ENCODE results near the gene TP53I13.

Gene TP53I13

GRCh38 chr17:29575511-29576213, 7.2 kb downstream of the TP53I13 start:
- Histone ChIP-seq H3K27me3 (ENCODE audit: insufficient read depth, low read length) (peaks cover 17% of the 10 kb centered on the region), H3K4me1 (ENCODE audit: insufficient read depth, low read length) (peaks cover 4% of the 10 kb centered on the region; the same call in 1 of the 2 replicates), H3K9ac (ENCODE audit: low read depth, low read length) (no peak overlapping the region), H3K36me3 (ENCODE audit: insufficient read depth, low read length) (peaks cover 39% of the 10 kb centered on the region), H3K9me3 (ENCODE audit: insufficient read depth, low read depth, low read length) (no peaks in the 10 kb centered on the region), H3K27ac (ENCODE audit: low read depth, low read length) (no peak overlapping the region), H3K4me3 (ENCODE audit: low read length) (no peak overlapping the region)
- 94% methylated on average over 28 of the region's 28 CpGs for WGBS

DNA sequence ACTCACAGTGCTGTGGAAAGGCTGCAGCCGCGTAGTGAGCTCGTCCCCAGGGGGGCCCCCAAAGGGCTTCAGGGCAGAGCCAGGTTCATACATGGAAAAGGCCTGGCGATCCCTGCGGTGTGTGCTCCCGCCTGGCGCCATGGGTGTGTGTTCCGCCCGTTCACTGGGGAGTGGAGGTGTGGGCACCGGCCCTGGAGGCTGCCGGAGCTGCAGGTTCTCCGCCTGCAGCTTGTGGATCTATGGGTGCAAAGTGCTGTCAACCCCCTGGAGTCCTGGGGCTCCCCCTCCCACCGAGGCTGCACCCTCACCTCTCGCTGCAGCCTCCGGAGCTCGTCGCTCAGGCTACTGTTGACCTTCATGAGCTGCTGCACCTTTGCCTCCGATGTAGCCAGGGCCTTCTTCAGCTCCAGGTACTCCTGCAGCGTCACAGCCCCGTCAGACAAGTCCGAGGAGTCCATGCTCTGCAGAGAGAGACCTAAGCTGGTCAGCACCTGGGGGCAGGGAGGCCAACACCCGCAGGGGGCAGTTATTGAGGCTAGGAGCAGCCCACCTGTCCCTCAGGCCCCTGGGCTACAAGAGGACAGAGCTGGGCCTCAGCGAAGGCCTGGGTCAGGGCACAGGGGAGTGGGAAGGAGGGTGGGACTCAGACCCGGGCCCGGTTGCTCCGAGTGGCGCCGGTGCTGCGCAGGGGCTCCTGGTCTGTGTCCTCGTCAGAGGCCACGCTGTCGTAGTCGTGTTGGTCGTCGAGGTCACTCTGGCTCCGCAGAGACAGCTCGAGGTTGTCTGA, 7.9 kb downstream of the TP53I13 start:
- Histone ChIP-seq H3K9me3 (ENCODE audit: insufficient read depth, low read depth, low read length) (no peaks in the 10 kb centered on the region), H3K4me1 (ENCODE audit: insufficient read depth, low read length) (peaks cover 4% of the 10 kb centered on the region; the same call in 1 of the 2 replicates), H3K36me3 (ENCODE audit: insufficient read depth, low read length) (peaks cover 39% of the 10 kb centered on the region), H3K27me3 (ENCODE audit: insufficient read depth, low read length) (peaks cover 10% of the 10 kb centered on the region), H3K27ac (ENCODE audit: low read depth, low read length) (no peak overlapping the region), H3K9ac (ENCODE audit: low read depth, low read length) (no peak overlapping the region), H3K4me3 (ENCODE audit: low read length) (no peak overlapping the region)
- 96% methylated on average over 37 of the region's 37 CpGs for WGBS

DNA sequence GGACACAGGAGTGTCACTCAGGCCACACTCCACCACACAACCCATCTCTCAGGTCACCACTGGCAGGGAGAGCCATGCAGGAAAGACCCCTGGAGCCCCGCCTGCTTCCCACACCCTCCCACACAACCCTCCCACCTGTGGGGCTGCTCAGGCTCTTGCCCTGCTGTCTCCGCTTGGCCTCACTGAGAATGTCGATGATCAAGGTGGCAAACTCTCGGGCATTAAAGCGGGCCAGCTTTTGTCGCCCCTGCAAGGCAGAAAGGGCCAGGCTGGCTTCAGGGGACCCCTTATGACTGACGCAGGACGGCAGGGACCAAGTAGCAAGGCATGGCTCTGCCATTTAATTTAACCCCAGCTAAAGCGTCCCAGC, 8.5 kb downstream of the TP53I13 start:
- Histone ChIP-seq H3K27me3 (ENCODE audit: insufficient read depth, low read length) (peaks cover 5% of the 10 kb centered on the region), H3K27ac (ENCODE audit: low read depth, low read length) (no peak overlapping the region), H3K4me3 (ENCODE audit: low read length) (no peak overlapping the region), H3K36me3 (ENCODE audit: insufficient read depth, low read length) (peaks cover 42% of the 10 kb centered on the region), H3K9ac (ENCODE audit: low read depth, low read length) (no peak overlapping the region), H3K4me1 (ENCODE audit: insufficient read depth, low read length) (peaks cover 4% of the 10 kb centered on the region; the same call in 1 of the 2 replicates), H3K9me3 (ENCODE audit: insufficient read depth, low read depth, low read length) (no peaks in the 10 kb centered on the region)
- 95% methylated on average over 9 of the region's 9 CpGs for WGBS

DNA sequence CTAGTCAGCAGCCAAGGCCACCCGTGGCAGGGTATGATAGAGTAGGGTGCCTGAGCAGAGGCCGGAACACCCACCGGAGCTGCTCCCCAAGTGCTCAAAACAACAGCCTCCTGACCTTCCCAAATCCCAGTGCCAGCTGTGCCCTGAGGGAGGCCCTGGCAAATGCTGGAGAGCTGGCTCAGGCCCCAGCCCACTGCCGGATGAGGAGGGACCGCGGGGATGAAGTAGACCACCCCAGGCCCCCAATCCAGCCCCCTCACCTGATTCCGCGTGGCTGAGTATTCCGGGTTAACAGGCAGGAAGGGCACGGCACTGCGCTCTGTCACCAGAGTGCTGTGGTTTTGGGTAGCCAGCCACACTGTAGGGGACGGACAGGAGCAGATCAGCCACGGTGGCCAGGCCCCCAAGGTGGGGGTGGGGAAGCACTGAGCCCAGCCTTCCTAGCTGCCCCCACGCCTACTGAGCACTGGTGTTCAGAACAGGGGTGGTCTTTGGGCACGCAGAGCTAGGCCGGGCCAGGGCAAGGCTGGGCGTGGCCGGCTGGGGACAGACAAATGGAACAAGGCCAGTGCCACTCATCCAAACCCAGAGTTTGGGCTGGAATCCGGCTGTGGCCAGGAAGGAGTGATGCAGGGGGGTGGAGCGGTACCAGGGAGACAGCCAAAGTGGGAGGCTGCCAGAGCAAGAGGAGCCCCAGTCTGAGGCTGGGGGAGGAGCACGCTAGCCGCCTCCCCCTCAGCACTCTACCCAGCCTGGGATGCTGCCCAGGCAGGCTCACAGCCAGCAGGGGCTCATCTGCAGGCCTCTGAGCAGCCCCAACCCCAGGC, 9.1 kb downstream of the TP53I13 start:
- 95% methylated on average over 22 of the region's 22 CpGs for WGBS
- Histone ChIP-seq H3K27me3 (ENCODE audit: insufficient read depth, low read length) (no peaks in the 10 kb centered on the region), H3K9ac (ENCODE audit: low read depth, low read length) (no peak overlapping the region), H3K27ac (ENCODE audit: low read depth, low read length) (no peak overlapping the region), H3K4me3 (ENCODE audit: low read length) (no peak overlapping the region), H3K4me1 (ENCODE audit: insufficient read depth, low read length) (peaks cover 4% of the 10 kb centered on the region; the same call in 1 of the 2 replicates), H3K9me3 (ENCODE audit: insufficient read depth, low read depth, low read length) (no peaks in the 10 kb centered on the region), H3K36me3 (ENCODE audit: insufficient read depth, low read length) (peaks cover 48% of the 10 kb centered on the region)

DNA sequence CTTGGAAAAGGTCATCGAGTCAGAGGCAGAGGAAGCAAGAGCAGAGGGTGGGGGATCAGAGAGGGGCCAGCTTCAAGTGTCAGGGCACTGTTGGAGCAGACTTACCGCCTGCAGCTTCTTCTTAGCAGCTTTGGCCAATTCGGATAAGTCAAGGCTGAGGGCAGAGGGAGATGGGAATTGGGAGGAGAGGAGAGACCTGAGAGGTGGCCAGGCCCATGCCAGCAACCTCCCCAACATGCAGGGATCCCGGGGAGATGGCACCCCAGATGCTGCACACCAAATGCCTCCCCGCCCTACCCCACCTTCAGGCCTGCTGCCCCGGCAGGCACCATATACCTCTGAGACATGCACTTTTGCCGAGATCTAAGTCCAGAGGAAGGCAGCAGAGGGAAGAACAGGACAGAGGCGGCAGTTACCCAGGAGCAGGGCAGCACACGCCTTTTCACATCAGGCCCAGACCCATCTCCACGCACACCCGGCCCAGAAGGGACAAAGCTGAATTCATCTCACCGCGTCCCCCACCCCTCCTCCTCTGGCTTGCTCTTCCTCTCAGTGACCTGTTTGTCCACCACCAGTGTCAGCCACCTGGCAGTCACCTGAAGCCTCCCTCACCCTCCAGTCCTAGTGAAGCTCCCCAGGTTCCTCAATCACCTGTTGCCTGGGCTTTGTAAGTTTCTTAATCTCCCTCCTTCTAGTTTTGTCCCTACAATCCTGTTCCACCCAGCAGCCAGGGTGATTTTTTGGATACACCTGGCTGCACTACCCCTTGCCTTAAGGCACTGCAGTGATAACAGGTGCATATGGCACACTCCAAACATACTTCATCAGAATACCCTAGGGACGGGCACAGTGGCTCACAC, 10.4 kb downstream of the TP53I13 start:
- Histone ChIP-seq H3K27me3 (ENCODE audit: insufficient read depth, low read length) (no peaks in the 10 kb centered on the region), H3K36me3 (ENCODE audit: insufficient read depth, low read length) (peaks cover 50% of the 10 kb centered on the region), H3K4me1 (ENCODE audit: insufficient read depth, low read length) (peaks cover 3% of the 10 kb centered on the region; the same call in 1 of the 2 replicates), H3K9me3 (ENCODE audit: insufficient read depth, low read depth, low read length) (no peaks in the 10 kb centered on the region), H3K9ac (ENCODE audit: low read depth, low read length) (no peak overlapping the region), H3K27ac (ENCODE audit: low read depth, low read length) (no peak overlapping the region), H3K4me3 (ENCODE audit: low read length) (no peak overlapping the region)
- 95% methylated on average over 14 of the region's 14 CpGs for WGBS

- Histone ChIP-seq H3K9ac (ENCODE audit: low read depth, low read length) (no peak overlapping the region), H3K4me3 (ENCODE audit: low read length) (no peak overlapping the region), H3K27me3 (ENCODE audit: insufficient read depth, low read length) (no peaks in the 10 kb centered on the region), H3K4me1 (ENCODE audit: insufficient read depth, low read length) (peaks cover 15% of the 10 kb centered on the region), H3K27ac (ENCODE audit: low read depth, low read length) (no peak overlapping the region), H3K36me3 (ENCODE audit: insufficient read depth, low read length) (peaks cover 41% of the 10 kb centered on the region), H3K9me3 (ENCODE audit: insufficient read depth, low read depth, low read length) (no peaks in the 10 kb centered on the region)
- 70% methylated on average over 15 of the region's 15 CpGs for WGBS
Measured at GRCh38 chr17:29579866-29580771, 11.6 kb downstream of the TP53I13 start.

DNA sequence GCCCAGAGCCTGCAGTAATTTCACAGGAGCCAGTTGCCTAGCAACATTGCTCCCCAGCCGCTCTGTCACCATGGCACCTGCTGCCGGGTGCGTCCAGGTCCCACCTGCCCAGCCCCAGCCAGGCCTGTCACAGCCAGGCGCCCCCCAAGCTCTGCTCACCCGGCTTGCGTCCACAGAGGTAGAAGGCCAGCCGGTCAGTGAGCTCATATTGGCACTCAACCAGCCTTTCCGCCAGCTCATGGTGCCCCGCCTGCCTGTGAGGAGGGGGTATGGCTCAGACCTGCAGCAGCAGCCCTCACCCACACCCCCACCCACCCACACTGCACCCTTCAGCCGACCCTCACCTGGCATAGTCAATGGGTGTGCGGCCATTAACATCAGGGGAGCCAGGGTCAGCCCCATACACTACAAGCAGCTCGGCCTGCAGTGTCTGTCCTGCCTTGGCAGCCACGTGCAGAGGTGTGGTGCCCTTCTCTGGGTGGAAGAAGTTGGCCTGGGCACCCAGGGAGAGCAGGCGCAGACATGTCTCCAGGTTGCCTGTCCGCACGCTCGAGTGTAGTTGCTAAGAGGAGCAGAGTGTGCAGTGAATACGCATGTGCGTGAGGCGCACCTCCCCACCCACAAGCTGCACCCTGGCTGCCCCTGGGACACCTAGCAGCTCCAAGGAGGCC, 13.2 kb downstream of the TP53I13 start:
- no peaks in the 10 kb centered on the region for H3K27me3 ChIP-seq (ENCODE audit: insufficient read depth, low read length)
- H3K4me3 ChIP-seq (ENCODE audit: low read length), result no peak overlapping the region
- peaks cover 30% of the 10 kb centered on the region for H3K36me3 ChIP-seq (ENCODE audit: insufficient read depth, low read length)
- H3K4me1 ChIP-seq (ENCODE audit: insufficient read depth, low read length), result peaks cover 24% of the 10 kb centered on the region
- no peaks in the 10 kb centered on the region for H3K9me3 ChIP-seq (ENCODE audit: insufficient read depth, low read depth, low read length)
- H3K9ac ChIP-seq (ENCODE audit: low read depth, low read length), result no peak overlapping the region
- no peak overlapping the region for H3K27ac ChIP-seq (ENCODE audit: low read depth, low read length)
- WGBS, result 96% methylated on average over 20 of the region's 20 CpGs

DNA sequence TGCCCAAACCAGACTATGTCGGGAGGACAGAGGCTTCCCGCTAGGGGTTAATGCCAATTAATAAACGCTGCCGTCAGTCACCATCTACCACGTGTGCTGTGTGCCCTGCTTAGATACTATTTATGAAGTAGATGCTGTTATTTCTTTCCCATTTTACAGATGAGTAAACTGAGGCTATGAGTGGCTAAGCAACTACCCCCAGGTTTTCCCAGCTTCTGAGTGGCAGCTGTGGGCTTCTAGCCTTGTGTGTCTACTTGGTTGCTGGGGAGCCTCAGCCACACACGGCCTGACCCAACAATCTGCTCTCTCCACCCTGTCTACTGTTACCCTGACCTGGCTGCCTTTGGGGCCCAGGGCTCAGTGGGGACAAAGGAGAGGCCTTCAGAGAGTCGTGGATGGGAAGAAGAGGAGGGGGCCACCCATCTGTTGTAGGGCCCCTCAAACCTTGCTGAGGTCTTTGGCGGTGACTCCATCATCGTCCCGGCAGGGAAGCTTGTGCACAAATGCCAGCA, 13.8 kb downstream of the TP53I13 start:
- Histone ChIP-seq H3K27ac (ENCODE audit: low read depth, low read length) (no peak overlapping the region), H3K9me3 (ENCODE audit: insufficient read depth, low read depth, low read length) (no peaks in the 10 kb centered on the region), H3K4me3 (ENCODE audit: low read length) (no peak overlapping the region), H3K36me3 (ENCODE audit: insufficient read depth, low read length) (peaks cover 27% of the 10 kb centered on the region), H3K27me3 (ENCODE audit: insufficient read depth, low read length) (no peaks in the 10 kb centered on the region), H3K4me1 (ENCODE audit: insufficient read depth, low read length) (peaks cover 24% of the 10 kb centered on the region), H3K9ac (ENCODE audit: low read depth, low read length) (no peak overlapping the region)
- 94% methylated on average over 10 of the region's 10 CpGs for WGBS

DNA sequence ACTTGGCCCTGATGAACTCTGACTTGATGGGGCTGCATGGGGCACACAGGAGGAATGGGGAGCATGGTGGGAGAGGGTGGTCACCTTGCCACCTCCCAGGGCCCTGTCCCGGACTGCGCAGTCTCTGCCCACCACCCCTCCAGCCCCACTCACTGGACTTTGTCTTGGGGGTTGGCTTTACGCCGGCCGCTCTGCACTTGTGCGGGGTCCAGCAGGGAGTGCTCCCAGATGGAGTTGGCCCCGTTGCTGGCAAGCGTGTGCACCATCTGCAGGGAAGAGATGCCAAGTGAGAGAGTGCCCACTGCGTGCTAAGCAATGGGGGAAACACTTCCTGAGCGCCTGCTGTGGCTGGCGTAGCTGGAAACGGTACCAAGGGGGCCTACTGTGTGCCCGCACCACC, 14.3 kb downstream of the TP53I13 start:
- WGBS, result 96% methylated on average over 13 of the region's 13 CpGs
- H3K9ac ChIP-seq (ENCODE audit: low read depth, low read length), result no peak overlapping the region
- no peaks in the 10 kb centered on the region for H3K9me3 ChIP-seq (ENCODE audit: insufficient read depth, low read depth, low read length)
- H3K27me3 ChIP-seq (ENCODE audit: insufficient read depth, low read length), result no peaks in the 10 kb centered on the region
- peaks cover 23% of the 10 kb centered on the region for H3K36me3 ChIP-seq (ENCODE audit: insufficient read depth, low read length)
- no peak overlapping the region for H3K4me3 ChIP-seq (ENCODE audit: low read length)
- no peak overlapping the region for H3K27ac ChIP-seq (ENCODE audit: low read depth, low read length)
- peaks cover 26% of the 10 kb centered on the region for H3K4me1 ChIP-seq (ENCODE audit: insufficient read depth, low read length)
